ENCODE data around the gene TRAPPC12.

DNA sequence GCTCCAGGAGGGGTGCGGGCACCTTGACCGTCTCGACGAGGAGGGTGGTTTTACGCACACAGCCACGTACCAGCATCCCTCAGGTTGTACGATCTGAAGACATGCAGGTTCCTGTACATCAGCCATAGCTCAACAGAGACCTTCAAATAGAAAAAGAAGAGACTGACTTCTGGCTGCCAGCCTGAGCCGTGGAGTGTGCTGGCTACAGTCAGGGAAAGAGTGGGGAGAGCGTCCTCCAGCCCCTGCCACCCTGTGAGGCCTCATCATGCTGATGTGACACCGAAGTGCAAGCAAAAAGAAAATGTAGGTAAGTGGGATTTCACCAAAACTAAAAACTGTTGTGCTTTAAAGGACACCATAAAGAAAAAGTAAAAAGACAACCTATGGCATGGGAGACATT, 92.8 kb downstream of the TRAPPC12 start:
- TF ChIP-seq, protein P1, sequence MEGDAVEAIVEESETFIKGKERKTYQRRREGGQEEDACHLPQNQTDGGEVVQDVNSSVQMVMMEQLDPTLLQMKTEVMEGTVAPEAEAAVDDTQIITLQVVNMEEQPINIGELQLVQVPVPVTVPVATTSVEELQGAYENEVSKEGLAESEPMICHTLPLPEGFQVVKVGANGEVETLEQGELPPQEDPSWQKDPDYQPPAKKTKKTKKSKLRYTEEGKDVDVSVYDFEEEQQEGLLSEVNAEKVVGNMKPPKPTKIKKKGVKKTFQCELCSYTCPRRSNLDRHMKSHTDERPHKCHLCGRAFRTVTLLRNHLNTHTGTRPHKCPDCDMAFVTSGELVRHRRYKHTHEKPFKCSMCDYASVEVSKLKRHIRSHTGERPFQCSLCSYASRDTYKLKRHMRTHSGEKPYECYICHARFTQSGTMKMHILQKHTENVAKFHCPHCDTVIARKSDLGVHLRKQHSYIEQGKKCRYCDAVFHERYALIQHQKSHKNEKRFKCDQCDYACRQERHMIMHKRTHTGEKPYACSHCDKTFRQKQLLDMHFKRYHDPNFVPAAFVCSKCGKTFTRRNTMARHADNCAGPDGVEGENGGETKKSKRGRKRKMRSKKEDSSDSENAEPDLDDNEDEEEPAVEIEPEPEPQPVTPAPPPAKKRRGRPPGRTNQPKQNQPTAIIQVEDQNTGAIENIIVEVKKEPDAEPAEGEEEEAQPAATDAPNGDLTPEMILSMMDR (IDR thresholded peaks at IDR 0.05), result no peak
- no peak for TF ChIP-seq POLR2A (IDR thresholded peaks at IDR 0.05)

Data from esophagus squamous epithelium (tissue), 4 donors.